BLaER1 (cell line): ENCODE results near the gene EHD4.

Source experiments
- H3K27ac ChIP-seq: shearing (Covaris generic); formaldehyde crosslinking; 2 replicates; pipeline ENCODE4 v1.8.1; 2022
- H3K27me3 ChIP-seq: shearing (Covaris generic); formaldehyde crosslinking; 2 replicates; pipeline ENCODE4 v1.8.1; 2022
- H3K36me3 ChIP-seq: shearing (Covaris generic); formaldehyde crosslinking; 2 replicates; pipeline ENCODE4 v1.8.1; 2022
- H3K4me1 ChIP-seq: shearing (Covaris generic); formaldehyde crosslinking; 2 replicates; pipeline ENCODE4 v1.8.1; 2022
- H3K4me2 ChIP-seq: shearing (Covaris generic); formaldehyde crosslinking; 2 replicates; pipeline ENCODE4 v1.8.1; 2022
- H3K4me3 ChIP-seq: shearing (Covaris generic); formaldehyde crosslinking; 2 replicates; pipeline ENCODE4 v1.8.1; 2022
- H3K9ac ChIP-seq: shearing (Covaris generic); formaldehyde crosslinking; 2 replicates; pipeline ENCODE4 v1.8.1; 2022
- H3K9me3 ChIP-seq: shearing (Covaris generic); formaldehyde crosslinking; 2 replicates; pipeline ENCODE4 v1.8.1; 2022
- H4K20me1 ChIP-seq: shearing (Covaris generic); formaldehyde crosslinking; 2 replicates; pipeline ENCODE4 v1.8.1; 2022
- Cebpa-rat ChIP-seq: shearing (Covaris generic); IDR thresholded peaks from 2 replicates; pipeline ENCODE4 v1.8.1; 2022

Gene EHD4

DNA sequence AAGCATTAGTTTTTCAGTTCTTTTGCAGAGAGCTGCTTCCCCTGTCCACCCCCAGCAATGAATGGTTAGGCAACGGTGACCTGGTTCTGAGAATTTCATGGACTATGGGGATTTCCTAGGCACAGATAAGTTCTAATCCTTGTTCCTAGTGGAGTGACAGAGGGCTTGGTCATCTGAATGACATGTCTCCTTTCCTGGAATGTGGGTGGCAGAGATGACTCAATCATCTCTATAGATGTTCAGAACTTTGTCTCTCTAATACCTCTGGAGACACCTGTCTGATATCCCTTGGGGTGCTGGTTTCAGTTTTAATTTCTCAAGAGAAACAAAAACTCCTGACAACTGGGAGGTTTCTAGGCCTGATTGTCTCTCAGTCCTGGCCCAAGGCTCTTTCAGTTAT, 38.1 kb upstream of the EHD4 start:
- Histone ChIP-seq H3K4me2 (no peak overlapping the region), H3K4me3 (no peak overlapping the region), H3K9ac (no peak overlapping the region), H3K36me3 (no peaks in the 10 kb centered on the region), H4K20me1 (no peaks in the 10 kb centered on the region), H3K27ac (no peak overlapping the region), H3K9me3 (no peaks in the 10 kb centered on the region), H3K4me1 (no peaks in the 10 kb centered on the region), H3K27me3 (no peaks in the 10 kb centered on the region)
- no peak for TF ChIP-seq Cebpa-rat

DNA sequence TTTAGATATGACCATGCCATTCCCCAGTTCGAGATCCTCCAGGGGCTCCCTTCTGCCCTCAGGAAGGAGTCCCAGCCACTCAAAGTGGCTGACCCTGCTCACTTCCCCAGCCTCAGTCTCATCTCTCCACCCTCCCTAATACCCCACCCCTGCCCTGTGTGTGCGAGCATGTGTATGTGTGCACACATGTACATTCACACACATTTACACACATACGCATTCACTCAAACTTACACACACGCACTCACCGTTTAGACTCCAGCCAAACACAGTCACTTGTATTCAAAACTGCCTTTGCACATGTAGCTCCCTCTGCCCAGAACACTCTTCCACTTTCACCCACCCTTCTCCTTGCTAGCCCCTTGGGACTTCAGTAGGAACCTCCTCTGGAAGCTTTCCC, 37.1 kb upstream of the EHD4 start:
- H3K4me2 ChIP-seq: no peak overlapping the region
- H3K4me3 ChIP-seq: no peak overlapping the region
- H3K9me3 ChIP-seq: no peaks in the 10 kb centered on the region
- no peaks in the 10 kb centered on the region for H4K20me1 ChIP-seq
- H3K9ac ChIP-seq: no peak overlapping the region
- TF ChIP-seq Cebpa-rat: no peak
- H3K27ac ChIP-seq: no peak overlapping the region
- H3K4me1 ChIP-seq: no peaks in the 10 kb centered on the region
- no peaks in the 10 kb centered on the region for H3K36me3 ChIP-seq
- no peaks in the 10 kb centered on the region for H3K27me3 ChIP-seq

GRCh38 chr15:42009022-42009421, 36.7 kb upstream of the EHD4 start:
- Histone ChIP-seq H3K4me1 (no peaks in the 10 kb centered on the region), H3K4me3 (no peak overlapping the region)
- TF ChIP-seq Cebpa-rat: no peak

DNA sequence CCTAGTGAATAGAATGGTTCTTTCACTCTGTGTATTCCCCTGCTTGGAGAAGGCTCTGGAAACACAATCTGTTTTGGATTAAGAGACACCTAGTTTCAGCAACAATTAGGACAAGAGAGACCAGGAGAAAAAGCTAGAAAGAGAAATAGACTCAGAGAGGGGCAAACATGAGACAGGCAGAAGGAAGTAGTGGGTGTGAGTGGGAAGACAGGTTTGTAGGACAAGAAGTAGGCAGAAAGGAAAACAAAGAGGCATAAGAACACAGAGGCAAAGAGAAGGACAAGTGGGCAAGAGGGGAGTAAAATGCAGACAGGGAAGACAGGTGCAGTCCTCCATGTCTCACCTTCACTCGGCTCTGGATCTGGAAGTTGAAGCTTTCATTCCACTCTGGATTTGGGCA, 35.0 kb upstream of the EHD4 start:
- Histone ChIP-seq H4K20me1 (no peaks in the 10 kb centered on the region), H3K4me2 (no peak overlapping the region), H3K4me3 (no peak overlapping the region), H3K27ac (no peak overlapping the region), H3K9me3 (no peaks in the 10 kb centered on the region), H3K9ac (no peak overlapping the region), H3K36me3 (no peaks in the 10 kb centered on the region), H3K27me3 (no peaks in the 10 kb centered on the region), H3K4me1 (no peaks in the 10 kb centered on the region)
- TF ChIP-seq Cebpa-rat: no peak

More at GRCh38 chr15:42009022-42009421, 36.7 kb upstream of the EHD4 start:
- H4K20me1 ChIP-seq: no peaks in the 10 kb centered on the region
- H3K27me3 ChIP-seq: no peaks in the 10 kb centered on the region
- no peaks in the 10 kb centered on the region for H3K9me3 ChIP-seq
- no peaks in the 10 kb centered on the region for H3K36me3 ChIP-seq
- H3K4me2 ChIP-seq: no peak overlapping the region
- H3K9ac ChIP-seq: no peak overlapping the region
- H3K27ac ChIP-seq: no peak overlapping the region

- H3K9me3 ChIP-seq: no peaks in the 10 kb centered on the region
- no peaks in the 10 kb centered on the region for H3K36me3 ChIP-seq
- no peaks in the 10 kb centered on the region for H4K20me1 ChIP-seq
- H3K27me3 ChIP-seq: no peaks in the 10 kb centered on the region
- no peak overlapping the region for H3K4me2 ChIP-seq
- H3K4me3 ChIP-seq: no peak overlapping the region
- no peak overlapping the region for H3K9ac ChIP-seq
- peaks cover 13% of the 10 kb centered on the region for H3K4me1 ChIP-seq
- H3K27ac ChIP-seq: no peak overlapping the region
- TF ChIP-seq Cebpa-rat: no peak
These were observed 30.0 kb upstream of the EHD4 start for GRCh38 chr15:42002333-42002732.

DNA sequence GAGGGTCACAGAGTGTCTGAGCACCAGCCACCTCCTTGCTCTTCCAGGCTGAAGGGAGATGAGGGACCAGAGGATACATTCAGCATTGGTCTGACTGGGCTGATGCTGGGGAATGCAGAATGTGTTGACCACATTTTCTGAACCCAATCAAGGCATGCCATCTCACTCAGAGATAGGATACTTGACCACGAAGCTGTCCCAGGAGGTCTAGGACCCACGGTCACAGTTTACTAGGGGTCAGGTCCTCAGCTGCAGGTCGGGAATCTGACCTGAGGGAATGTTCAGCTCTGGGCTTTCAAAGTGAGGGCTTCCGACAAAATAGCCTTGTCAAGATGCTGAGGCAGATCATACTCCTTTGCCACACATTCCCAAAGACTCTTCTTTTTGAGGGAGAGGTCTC, 28.9 kb upstream of the EHD4 start:
- H4K20me1 ChIP-seq: no peaks in the 10 kb centered on the region

DNA sequence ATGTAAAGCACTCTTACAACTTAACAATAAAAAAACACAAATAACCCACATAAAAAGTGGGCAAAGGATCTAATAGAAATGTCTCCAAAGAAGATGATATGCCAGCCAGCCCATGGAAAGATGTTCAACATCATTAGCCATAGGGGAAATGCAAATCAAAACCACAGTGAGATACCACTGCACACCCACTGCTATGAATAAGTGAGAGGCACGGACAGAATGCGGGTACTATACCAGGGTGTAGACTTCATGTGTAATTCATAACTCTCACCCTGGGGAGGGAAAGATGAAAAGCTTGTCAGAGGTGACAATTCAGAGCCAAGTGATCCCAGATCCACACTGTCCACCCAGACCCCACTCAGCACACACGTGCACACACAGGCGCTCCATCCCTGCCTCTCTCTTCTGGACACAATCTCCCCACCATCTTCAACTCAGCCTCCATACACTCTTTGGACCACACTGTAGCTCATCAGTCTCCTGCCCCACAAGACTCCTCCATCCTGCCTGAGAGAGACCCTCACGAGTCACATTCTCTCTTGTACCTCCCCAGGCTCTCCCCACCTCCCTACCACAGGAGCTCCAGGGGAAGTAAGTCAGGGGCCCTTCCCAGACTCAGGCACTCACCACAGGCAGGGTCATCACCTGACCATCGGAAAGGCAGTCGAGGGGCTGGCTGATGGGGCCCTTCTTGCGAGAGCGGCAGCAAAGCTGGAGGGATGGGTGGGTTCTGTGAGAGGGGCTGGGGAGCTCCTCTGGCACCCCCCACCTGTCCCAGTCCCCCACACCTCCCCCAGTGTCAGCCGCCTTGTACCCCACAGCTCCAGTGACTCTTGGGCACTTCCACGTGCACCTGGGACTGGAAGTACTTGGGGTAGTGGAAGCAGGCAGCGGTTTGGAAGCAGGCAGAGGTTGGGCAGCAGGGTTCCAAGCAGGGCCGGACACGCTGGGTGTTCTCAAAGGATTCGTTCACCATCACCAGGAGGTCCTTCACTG, 27.2 kb upstream of the EHD4 start:
- Histone ChIP-seq H3K9ac (no peak overlapping the region), H3K27me3 (no peaks in the 10 kb centered on the region), H3K9me3 (no peaks in the 10 kb centered on the region), H3K4me2 (peak overlapping the region; percentile 35), H4K20me1 (no peaks in the 10 kb centered on the region), H3K4me3 (no peak overlapping the region), H3K4me1 (peaks cover 13% of the 10 kb centered on the region), H3K36me3 (no peaks in the 10 kb centered on the region), H3K27ac (no peak overlapping the region)
- no peak for TF ChIP-seq Cebpa-rat

More for the DNA sequence above, 28.9 kb upstream of the EHD4 start:
- H3K9me3 ChIP-seq: no peaks in the 10 kb centered on the region
- H3K27me3 ChIP-seq: no peaks in the 10 kb centered on the region
- no peak overlapping the region for H3K4me3 ChIP-seq
- peaks cover 13% of the 10 kb centered on the region for H3K4me1 ChIP-seq
- TF ChIP-seq Cebpa-rat: no peak
- H3K27ac ChIP-seq: no peak overlapping the region
- no peak overlapping the region for H3K4me2 ChIP-seq
- H3K9ac ChIP-seq: no peak overlapping the region
- H3K36me3 ChIP-seq: no peaks in the 10 kb centered on the region

GRCh38 chr15:41997845-41998244, 25.5 kb upstream of the EHD4 start:
- Histone ChIP-seq H3K4me3 (no peak overlapping the region), H3K4me2 (no peak overlapping the region), H3K9ac (no peak overlapping the region), H3K27ac (no peak overlapping the region), H3K9me3 (no peaks in the 10 kb centered on the region), H3K36me3 (no peaks in the 10 kb centered on the region), H4K20me1 (no peaks in the 10 kb centered on the region), H3K27me3 (no peaks in the 10 kb centered on the region), H3K4me1 (peaks cover 13% of the 10 kb centered on the region)
- no peak for TF ChIP-seq Cebpa-rat

DNA sequence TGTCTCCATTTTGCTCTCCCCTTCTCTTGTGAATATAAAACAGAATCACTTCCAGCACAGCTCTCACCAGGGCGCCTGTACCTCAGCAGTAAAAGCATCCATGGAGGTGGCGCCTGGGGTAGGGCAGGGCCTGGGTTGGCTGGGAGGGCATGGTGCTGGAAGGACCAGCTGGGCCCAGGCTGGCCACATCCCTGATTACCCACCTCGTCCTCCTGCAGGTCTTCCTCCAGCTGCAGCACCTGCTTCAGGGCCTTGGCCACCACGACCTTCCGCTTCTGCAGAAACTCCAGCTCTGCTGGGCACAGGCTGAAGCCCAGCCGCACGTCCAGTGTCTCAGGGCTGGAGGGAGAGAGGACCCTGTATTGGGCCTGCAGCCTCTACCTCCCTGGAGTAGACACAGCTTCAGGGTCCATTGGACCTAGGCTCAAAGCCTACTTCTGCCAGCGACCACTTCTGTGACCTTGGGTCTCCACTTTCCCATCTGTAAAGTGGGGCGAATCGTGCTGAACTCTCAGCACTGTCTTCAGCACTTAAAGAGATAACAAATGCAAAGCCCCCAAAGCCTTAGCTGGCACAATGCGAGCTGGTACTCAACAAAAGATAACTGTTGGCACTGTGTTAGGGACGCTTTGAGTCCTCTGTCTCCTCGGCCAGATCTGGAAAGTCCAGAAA, 24.7 kb upstream of the EHD4 start:
- no peaks in the 10 kb centered on the region for H3K27me3 ChIP-seq
- no peak overlapping the region for H3K4me3 ChIP-seq
- no peaks in the 10 kb centered on the region for H3K9me3 ChIP-seq
- no peak overlapping the region for H3K4me2 ChIP-seq
- no peak for TF ChIP-seq Cebpa-rat
- H4K20me1 ChIP-seq: no peaks in the 10 kb centered on the region
- no peak overlapping the region for H3K9ac ChIP-seq
- H3K36me3 ChIP-seq: no peaks in the 10 kb centered on the region
- H3K27ac ChIP-seq: no peak overlapping the region
- H3K4me1 ChIP-seq: peaks cover 13% of the 10 kb centered on the region

GRCh38 chr15:41996376-41996775, 24.0 kb upstream of the EHD4 start:
- H3K4me1 ChIP-seq: peaks cover 13% of the 10 kb centered on the region
- H3K27me3 ChIP-seq: no peaks in the 10 kb centered on the region
- H3K4me3 ChIP-seq: no peak overlapping the region
- no peak overlapping the region for H3K27ac ChIP-seq
- no peak for TF ChIP-seq Cebpa-rat
- H3K4me2 ChIP-seq: no peak overlapping the region
- no peak overlapping the region for H3K9ac ChIP-seq
- no peaks in the 10 kb centered on the region for H3K9me3 ChIP-seq
- H3K36me3 ChIP-seq: no peaks in the 10 kb centered on the region
- H4K20me1 ChIP-seq: no peaks in the 10 kb centered on the region
